ENCODE results near the gene KRTAP24-1.
A peak's percentile ranks its signal among the peaks of the same experiment; 100 is the strongest.

KRTAP24-1 gene

GRCh38 chr21:30234050-30234449, 48.7 kb downstream of the KRTAP24-1 start:
- Histone ChIP-seq H3K4me3 (ENCODE audit: low read length) (peak overlapping the region; percentile 3), H3K9ac (ENCODE audit: low read length) (no peak overlapping the region), H3K4me1 (ENCODE audit: control insufficient read depth, insufficient read depth, low read length) (peaks cover 26% of the 10 kb centered on the region), H3K9me3 (ENCODE audit: control insufficient read depth, low read length) (no peaks in the 10 kb centered on the region), H3K36me3 (ENCODE audit: control insufficient read depth, insufficient read depth, low read length, severe bottlenecking) (no peaks in the 10 kb centered on the region), H3K27me3 (replicated peaks; ENCODE audit: control insufficient read depth, insufficient read depth, low read length) (no peaks in the 10 kb centered on the region)
- DNase-seq (ENCODE audit: low read depth): no peak

GRCh38 chr21:30233228-30234020, 49.3 kb downstream of the KRTAP24-1 start:
- Histone ChIP-seq H3K9ac (ENCODE audit: low read length) (no peak overlapping the region), H3K4me1 (ENCODE audit: control insufficient read depth, insufficient read depth, low read length) (peaks cover 29% of the 10 kb centered on the region), H3K36me3 (ENCODE audit: control insufficient read depth, insufficient read depth, low read length, severe bottlenecking) (no peaks in the 10 kb centered on the region), H3K9me3 (ENCODE audit: control insufficient read depth, low read length) (no peaks in the 10 kb centered on the region), H3K27me3 (replicated peaks; ENCODE audit: control insufficient read depth, insufficient read depth, low read length) (no peaks in the 10 kb centered on the region), H3K4me3 (ENCODE audit: low read length) (peak overlapping the region; percentile 3)
- DNase-seq (ENCODE audit: low read depth): peak; percentile 28

GRCh38 chr21:30232011-30232410, 50.7 kb downstream of the KRTAP24-1 start:
- Histone ChIP-seq H3K9me3 (ENCODE audit: control insufficient read depth, low read length) (no peaks in the 10 kb centered on the region), H3K36me3 (ENCODE audit: control insufficient read depth, insufficient read depth, low read length, severe bottlenecking) (no peaks in the 10 kb centered on the region), H3K4me3 (ENCODE audit: low read length) (no peak overlapping the region), H3K4me1 (ENCODE audit: control insufficient read depth, insufficient read depth, low read length) (peaks cover 41% of the 10 kb centered on the region), H3K9ac (ENCODE audit: low read length) (no peak overlapping the region), H3K27me3 (replicated peaks; ENCODE audit: control insufficient read depth, insufficient read depth, low read length) (no peaks in the 10 kb centered on the region)
- no peak for DNase-seq (ENCODE audit: low read depth)

Measured in adipocyte (in vitro differentiated cells).